PC-3 (cell line): ENCODE data around the gene CPT1A.

Source experiments
- CTCF ChIP-seq: fragments of 300-600 bp; sonication (generic); conservative IDR thresholded peaks from 2 replicates; pipeline ENCODE4 v1.5.1; 2017; ENCODE audit warnings: antibody characterized with exemption, low read depth, mild to moderate bottlenecking, low read length
- EZH2 ChIP-seq: fragments of 300-600 bp; sonication (generic); IDR thresholded peaks from one replicate; pipeline ENCODE4 v1.6.1; 2017; ENCODE audit warnings: antibody characterized with exemption, mild to moderate bottlenecking, low read length; ENCODE audit not compliant: unreplicated experiment
- EZH2phosphoT487 ChIP-seq: fragments of 300-600 bp; sonication (generic); IDR thresholded peaks from 2 replicates; pipeline ENCODE4 v1.6.1; 2018; ENCODE audit warnings: mild to moderate bottlenecking, antibody characterized with exemption, low read length, borderline replicate concordance

GRCh38 chr11:68715456-68716122 lies 126.1 kb downstream of the CPT1A start:
- TF ChIP-seq CTCF, result no peak
- TF ChIP-seq EZH2, result no peak
- no peak for TF ChIP-seq EZH2phosphoT487
